PFSK-1 (cell line): Measurements from ENCODE around the gene UXS1.

Experiments
- FOXP2 ChIP-seq: optimal IDR thresholded peaks from 2 replicates; pipeline ENCODE3; 2011; ENCODE audit warnings: borderline replicate concordance, control low read depth, inconsistent platforms; ENCODE audit not compliant: insufficient read depth; ENCODE audit errors: extremely low read length, extremely low read depth
- POLR2AphosphoS5 ChIP-seq: IDR thresholded peaks from 2 replicates; pipeline ENCODE4 v1.6.1; 2012; ENCODE audit warnings: low read depth, mild to moderate bottlenecking, control low read depth, low read length, moderate library complexity
- SIN3A ChIP-seq: IDR thresholded peaks from 2 replicates; pipeline ENCODE4 v1.6.1; 2012; ENCODE audit warnings: mild to moderate bottlenecking, low read length, moderate library complexity, borderline replicate concordance; ENCODE audit not compliant: insufficient read depth
- TAF1 ChIP-seq: IDR thresholded peaks from 2 replicates; pipeline ENCODE4 v1.6.1; 2012; ENCODE audit warnings: low read length, control low read depth, borderline replicate concordance; ENCODE audit not compliant: insufficient read depth
- TF ChIP-seq, protein P1 (sequence below), 2 experiments: IDR thresholded peaks; 2 replicates each; pipeline versions ENCODE4 v1.6.1 to v1.8.0; 2011 to 2012; ENCODE audit warnings: low read depth in 2 of 2, low read length in 2 of 2, control low read depth in 1 of 2, inconsistent platforms in 1 of 2, mild to moderate bottlenecking in 1 of 2, moderate library complexity in 1 of 2; ENCODE audit not compliant: insufficient read depth in 1 of 2

Gene UXS1

DNA sequence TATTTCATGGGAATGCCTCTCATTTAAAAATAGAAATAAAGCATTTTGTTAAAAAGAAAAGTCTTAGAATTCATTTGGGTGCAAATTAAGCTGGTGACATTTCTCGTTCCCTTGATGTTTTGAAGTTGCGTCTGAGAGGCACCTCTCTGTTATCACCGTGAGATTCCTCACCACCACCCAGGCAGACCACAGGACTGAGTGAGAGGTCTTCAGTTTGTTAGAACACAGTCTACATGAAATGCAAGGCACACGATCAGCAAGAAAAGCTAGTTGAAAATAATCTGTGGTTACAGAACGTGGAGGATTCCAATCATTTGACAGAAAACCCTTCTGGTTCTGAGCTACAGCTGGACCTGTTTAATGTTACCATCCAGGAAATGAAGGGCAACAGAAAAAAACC lies 116.0 kb downstream of the UXS1 start:
- TF ChIP-seq TAF1 = no peak
- TF ChIP-seq SIN3A = no peak
- TF ChIP-seq, protein P1, sequence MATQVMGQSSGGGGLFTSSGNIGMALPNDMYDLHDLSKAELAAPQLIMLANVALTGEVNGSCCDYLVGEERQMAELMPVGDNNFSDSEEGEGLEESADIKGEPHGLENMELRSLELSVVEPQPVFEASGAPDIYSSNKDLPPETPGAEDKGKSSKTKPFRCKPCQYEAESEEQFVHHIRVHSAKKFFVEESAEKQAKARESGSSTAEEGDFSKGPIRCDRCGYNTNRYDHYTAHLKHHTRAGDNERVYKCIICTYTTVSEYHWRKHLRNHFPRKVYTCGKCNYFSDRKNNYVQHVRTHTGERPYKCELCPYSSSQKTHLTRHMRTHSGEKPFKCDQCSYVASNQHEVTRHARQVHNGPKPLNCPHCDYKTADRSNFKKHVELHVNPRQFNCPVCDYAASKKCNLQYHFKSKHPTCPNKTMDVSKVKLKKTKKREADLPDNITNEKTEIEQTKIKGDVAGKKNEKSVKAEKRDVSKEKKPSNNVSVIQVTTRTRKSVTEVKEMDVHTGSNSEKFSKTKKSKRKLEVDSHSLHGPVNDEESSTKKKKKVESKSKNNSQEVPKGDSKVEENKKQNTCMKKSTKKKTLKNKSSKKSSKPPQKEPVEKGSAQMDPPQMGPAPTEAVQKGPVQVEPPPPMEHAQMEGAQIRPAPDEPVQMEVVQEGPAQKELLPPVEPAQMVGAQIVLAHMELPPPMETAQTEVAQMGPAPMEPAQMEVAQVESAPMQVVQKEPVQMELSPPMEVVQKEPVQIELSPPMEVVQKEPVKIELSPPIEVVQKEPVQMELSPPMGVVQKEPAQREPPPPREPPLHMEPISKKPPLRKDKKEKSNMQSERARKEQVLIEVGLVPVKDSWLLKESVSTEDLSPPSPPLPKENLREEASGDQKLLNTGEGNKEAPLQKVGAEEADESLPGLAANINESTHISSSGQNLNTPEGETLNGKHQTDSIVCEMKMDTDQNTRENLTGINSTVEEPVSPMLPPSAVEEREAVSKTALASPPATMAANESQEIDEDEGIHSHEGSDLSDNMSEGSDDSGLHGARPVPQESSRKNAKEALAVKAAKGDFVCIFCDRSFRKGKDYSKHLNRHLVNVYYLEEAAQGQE (IDR thresholded peaks at IDR 0.05; ENCODE audit: insufficient read depth in 1 of 2, low read depth in 2 of 2, low read length in 2 of 2) = no peak
- TF ChIP-seq POLR2AphosphoS5 = no peak
- TF ChIP-seq FOXP2 = no peak

DNA sequence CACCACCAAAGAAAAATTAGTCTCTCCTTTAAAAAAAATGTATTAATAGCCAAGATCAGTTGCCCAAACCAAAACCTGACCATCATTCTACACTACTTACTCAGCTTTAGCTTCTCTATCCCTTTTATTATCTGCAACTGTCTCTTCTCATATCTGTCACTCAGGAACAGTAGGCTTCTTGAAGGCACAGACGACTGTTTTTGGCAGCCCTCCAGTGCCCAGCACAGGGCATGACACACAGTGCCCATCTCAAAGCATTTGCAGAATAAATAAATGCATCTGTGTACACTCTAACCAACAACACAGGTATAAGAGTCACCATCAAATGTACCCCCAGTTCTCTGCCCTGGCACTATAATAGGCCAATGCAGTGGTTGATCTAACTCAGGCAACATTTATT lies 117.2 kb downstream of the UXS1 start:
- TF ChIP-seq POLR2AphosphoS5 (no peak), TAF1 (no peak), SIN3A (no peak), FOXP2 (no peak)
- TF ChIP-seq, protein P1 (IDR thresholded peaks at IDR 0.05; ENCODE audit: insufficient read depth in 1 of 2, low read depth in 2 of 2, low read length in 2 of 2) = no peak

DNA sequence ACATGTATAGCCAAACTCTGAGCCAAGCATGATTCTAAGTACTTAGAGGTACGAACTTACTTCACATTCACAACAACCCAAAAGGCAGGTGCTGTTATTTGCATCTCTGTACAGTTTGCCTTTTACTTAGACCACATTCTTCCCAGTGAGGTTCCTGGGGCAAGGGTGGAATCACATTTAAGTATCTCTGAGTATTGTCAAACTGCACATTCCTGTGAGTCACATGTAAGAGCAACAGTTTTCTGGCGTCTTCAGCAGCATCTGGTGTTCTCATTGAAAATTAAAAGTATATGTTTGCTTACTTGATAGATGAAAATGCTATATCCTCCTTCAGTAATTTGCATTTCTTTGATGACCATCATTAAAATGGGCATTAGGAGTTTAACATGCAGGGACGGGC lies 119.1 kb downstream of the UXS1 start:
- TF ChIP-seq SIN3A = no peak
- TF ChIP-seq, protein P1 (IDR thresholded peaks at IDR 0.05; ENCODE audit: insufficient read depth in 1 of 2, low read depth in 2 of 2, low read length in 2 of 2) = no peak
- no peak for TF ChIP-seq POLR2AphosphoS5
- TF ChIP-seq TAF1 = no peak
- TF ChIP-seq FOXP2 = no peak

DNA sequence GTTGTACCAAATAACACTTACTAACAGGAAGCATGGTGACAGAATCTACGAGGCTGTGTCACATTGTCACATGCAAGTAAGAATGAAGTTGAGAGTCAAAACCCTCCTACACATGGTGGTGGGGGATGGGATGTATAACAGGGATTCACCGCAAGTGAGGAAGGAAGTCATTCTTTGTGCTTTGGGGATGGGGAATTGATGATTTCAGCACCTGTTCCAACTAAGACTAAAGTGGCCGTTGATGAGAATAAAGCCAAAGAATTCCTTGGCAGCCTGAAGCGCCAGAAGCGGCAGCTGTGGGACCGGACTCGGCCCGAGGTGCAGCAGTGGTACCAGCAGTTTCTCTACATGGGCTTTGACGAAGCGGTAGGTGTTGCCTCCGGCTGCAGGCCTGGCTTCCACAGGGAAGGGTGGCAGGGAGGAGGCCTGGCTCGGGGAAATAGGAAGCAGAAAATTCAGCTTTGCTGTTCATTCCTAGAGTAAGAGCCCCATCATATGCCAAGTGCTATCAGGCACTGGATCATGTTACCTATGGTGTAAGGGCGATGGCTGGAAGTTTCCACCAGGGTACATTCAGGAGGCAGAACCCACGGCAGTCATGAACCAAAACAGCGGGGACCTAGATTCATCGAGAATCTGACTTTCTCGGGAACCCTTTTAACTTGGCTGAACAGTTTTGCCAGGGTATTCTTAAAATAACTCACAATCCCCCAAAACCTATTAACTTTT lies 120.3 kb downstream of the UXS1 start:
- no peak for TF ChIP-seq FOXP2
- TF ChIP-seq, protein P1 (IDR thresholded peaks at IDR 0.05; ENCODE audit: insufficient read depth in 1 of 2, low read depth in 2 of 2, low read length in 2 of 2) = no peak
- no peak for TF ChIP-seq TAF1
- no peak for TF ChIP-seq POLR2AphosphoS5
- TF ChIP-seq SIN3A = no peak

DNA sequence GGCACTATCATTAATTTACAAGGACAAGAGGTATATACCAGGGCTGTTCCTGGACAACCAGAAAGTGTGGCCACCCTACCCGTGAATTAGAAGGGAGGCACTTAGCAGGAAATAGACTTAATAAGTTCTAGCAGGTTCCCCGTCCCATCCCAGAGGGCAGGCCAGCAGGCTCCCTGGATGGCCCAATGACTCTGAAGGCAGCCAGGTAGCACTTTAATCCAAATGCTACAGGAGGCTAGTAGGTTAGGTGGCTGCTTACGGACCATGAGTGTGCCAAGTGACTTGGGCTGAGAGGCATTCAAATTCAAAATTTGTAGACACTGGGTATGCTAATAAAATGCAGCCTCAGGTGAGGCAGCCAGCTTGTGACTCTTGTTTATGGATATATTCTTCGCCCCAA lies 123.9 kb downstream of the UXS1 start:
- TF ChIP-seq POLR2AphosphoS5 (no peak), TAF1 (no peak), FOXP2 (no peak), SIN3A (no peak)
- TF ChIP-seq, protein P1 (IDR thresholded peaks at IDR 0.05; ENCODE audit: insufficient read depth in 1 of 2, low read depth in 2 of 2, low read length in 2 of 2) = no peak
